ENCODE results near the gene NISCH. TPM values are rescaled to one million over a fixed set of nuclear protein-coding genes. Genes with fewer than 3 reads are reported as not detected.

Gene NISCH
- total RNA-seq, 1 experiment from 2014 or later, result 85.0 TPM

DNA sequence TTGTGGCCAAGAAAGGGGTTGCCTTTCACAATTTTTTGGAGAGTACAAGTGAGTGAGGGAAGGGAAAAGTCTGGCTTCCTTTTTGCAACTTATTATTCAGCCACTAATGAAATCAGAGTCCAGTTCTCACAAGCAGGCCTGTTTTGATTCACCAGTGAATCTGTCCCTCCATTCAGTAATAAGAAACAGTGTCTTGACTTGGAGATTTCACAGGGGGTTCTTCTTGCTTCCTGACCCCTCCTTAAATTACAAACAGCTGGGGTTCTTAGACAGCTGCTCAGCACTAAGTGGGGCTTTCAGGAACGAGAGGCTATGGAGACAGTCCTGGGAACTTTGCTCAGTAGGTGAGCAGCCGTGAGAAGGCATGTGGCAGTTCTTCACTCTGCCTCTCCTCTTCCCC is 35.0 kb upstream of the NISCH start (continued):
- TF ChIP-seq GRHL2 (CRISPR knock-in tag; IDR thresholded peaks at IDR 0.05; ENCODE audit: insufficient replicate concordance, severe bottlenecking) (no peak), NFATC4 (CRISPR knock-in tag; IDR thresholded peaks at IDR 0.05) (no peak), KAT7 (CRISPR knock-in tag; IDR thresholded peaks at IDR 0.05; ENCODE audit: borderline replicate concordance) (no peak)

DNA sequence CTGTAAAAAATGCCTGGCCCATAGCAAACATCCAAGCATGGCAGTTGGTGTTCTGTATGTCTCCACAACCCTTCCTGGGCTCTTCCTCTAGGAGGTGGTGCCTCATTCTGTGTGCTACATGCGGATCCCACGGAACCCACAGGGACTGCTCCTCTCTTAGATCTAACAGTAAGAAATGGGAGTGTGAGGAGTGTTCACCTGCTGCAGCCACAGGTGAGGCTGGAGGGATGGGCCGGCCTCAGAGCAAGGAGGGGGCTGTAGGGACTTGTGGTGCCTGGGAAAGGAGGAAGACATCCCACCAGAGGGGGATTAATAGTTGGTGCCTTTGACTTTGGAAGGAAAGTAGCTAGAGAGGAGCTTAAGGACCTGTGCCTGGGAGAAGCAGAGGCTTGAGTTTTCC is 32.7 kb upstream of the NISCH start:
- no peak for ATAC-seq
- peaks cover 12% of the 10 kb centered on the region for H3K4me1 Mint-ChIP-seq
- ChIA-PET CTCF (interaction anchor here (0.9 to 1.3 kb wide), 2 partner anchors 24 to 34 kb away, joined by 3 to 4 read pairs; no protein-coding TSS in a partner anchor), POLR2A (no interaction called here)
- no peak overlapping the region for H3K4me3 Mint-ChIP-seq
- TF ChIP-seq, protein P1, sequence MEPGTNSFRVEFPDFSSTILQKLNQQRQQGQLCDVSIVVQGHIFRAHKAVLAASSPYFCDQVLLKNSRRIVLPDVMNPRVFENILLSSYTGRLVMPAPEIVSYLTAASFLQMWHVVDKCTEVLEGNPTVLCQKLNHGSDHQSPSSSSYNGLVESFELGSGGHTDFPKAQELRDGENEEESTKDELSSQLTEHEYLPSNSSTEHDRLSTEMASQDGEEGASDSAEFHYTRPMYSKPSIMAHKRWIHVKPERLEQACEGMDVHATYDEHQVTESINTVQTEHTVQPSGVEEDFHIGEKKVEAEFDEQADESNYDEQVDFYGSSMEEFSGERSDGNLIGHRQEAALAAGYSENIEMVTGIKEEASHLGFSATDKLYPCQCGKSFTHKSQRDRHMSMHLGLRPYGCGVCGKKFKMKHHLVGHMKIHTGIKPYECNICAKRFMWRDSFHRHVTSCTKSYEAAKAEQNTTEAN (CRISPR knock-in tag; IDR thresholded peaks at IDR 0.05), result no peak
- TF ChIP-seq, protein P2, sequence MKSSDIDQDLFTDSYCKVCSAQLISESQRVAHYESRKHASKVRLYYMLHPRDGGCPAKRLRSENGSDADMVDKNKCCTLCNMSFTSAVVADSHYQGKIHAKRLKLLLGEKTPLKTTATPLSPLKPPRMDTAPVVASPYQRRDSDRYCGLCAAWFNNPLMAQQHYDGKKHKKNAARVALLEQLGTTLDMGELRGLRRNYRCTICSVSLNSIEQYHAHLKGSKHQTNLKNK (CRISPR knock-in tag; IDR thresholded peaks at IDR 0.05), result no peak
- TF ChIP-seq NR2C2 (CRISPR knock-in tag; IDR thresholded peaks at IDR 0.05) (no peak), MXD4 (CRISPR knock-in tag; IDR thresholded peaks at IDR 0.05; ENCODE audit: borderline replicate concordance) (no peak), CBFB (CRISPR knock-in tag; IDR thresholded peaks at IDR 0.05; ENCODE audit: low read depth) (no peak), ELF4 (CRISPR knock-in tag; IDR thresholded peaks at IDR 0.05; ENCODE audit: low read depth) (no peak), CREM (CRISPR knock-in tag; IDR thresholded peaks at IDR 0.05) (no peak), TEAD1 (CRISPR knock-in tag; IDR thresholded peaks at IDR 0.05) (no peak), ZNF219 (CRISPR knock-in tag; IDR thresholded peaks at IDR 0.05; ENCODE audit: borderline replicate concordance) (no peak), JAZF1 (CRISPR knock-in tag; IDR thresholded peaks at IDR 0.05) (no peak), OVOL2 (CRISPR knock-in tag; IDR thresholded peaks at IDR 0.05; ENCODE audit: borderline replicate concordance) (no peak), ESRRA (CRISPR knock-in tag; IDR thresholded peaks at IDR 0.05; ENCODE audit: borderline replicate concordance) (no peak)
- TF ChIP-seq, protein P3, sequence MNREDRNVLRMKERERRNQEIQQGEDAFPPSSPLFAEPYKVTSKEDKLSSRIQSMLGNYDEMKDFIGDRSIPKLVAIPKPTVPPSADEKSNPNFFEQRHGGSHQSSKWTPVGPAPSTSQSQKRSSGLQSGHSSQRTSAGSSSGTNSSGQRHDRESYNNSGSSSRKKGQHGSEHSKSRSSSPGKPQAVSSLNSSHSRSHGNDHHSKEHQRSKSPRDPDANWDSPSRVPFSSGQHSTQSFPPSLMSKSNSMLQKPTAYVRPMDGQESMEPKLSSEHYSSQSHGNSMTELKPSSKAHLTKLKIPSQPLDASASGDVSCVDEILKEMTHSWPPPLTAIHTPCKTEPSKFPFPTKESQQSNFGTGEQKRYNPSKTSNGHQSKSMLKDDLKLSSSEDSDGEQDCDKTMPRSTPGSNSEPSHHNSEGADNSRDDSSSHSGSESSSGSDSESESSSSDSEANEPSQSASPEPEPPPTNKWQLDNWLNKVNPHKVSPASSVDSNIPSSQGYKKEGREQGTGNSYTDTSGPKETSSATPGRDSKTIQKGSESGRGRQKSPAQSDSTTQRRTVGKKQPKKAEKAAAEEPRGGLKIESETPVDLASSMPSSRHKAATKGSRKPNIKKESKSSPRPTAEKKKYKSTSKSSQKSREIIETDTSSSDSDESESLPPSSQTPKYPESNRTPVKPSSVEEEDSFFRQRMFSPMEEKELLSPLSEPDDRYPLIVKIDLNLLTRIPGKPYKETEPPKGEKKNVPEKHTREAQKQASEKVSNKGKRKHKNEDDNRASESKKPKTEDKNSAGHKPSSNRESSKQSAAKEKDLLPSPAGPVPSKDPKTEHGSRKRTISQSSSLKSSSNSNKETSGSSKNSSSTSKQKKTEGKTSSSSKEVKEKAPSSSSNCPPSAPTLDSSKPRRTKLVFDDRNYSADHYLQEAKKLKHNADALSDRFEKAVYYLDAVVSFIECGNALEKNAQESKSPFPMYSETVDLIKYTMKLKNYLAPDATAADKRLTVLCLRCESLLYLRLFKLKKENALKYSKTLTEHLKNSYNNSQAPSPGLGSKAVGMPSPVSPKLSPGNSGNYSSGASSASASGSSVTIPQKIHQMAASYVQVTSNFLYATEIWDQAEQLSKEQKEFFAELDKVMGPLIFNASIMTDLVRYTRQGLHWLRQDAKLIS (CRISPR knock-in tag; IDR thresholded peaks at IDR 0.05; ENCODE audit: borderline replicate concordance), result no peak
- TF ChIP-seq, protein P4, sequence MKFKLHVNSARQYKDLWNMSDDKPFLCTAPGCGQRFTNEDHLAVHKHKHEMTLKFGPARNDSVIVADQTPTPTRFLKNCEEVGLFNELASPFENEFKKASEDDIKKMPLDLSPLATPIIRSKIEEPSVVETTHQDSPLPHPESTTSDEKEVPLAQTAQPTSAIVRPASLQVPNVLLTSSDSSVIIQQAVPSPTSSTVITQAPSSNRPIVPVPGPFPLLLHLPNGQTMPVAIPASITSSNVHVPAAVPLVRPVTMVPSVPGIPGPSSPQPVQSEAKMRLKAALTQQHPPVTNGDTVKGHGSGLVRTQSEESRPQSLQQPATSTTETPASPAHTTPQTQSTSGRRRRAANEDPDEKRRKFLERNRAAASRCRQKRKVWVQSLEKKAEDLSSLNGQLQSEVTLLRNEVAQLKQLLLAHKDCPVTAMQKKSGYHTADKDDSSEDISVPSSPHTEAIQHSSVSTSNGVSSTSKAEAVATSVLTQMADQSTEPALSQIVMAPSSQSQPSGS (CRISPR knock-in tag; IDR thresholded peaks at IDR 0.05; ENCODE audit: borderline replicate concordance, low read depth), result no peak
- TF ChIP-seq, protein P5, sequence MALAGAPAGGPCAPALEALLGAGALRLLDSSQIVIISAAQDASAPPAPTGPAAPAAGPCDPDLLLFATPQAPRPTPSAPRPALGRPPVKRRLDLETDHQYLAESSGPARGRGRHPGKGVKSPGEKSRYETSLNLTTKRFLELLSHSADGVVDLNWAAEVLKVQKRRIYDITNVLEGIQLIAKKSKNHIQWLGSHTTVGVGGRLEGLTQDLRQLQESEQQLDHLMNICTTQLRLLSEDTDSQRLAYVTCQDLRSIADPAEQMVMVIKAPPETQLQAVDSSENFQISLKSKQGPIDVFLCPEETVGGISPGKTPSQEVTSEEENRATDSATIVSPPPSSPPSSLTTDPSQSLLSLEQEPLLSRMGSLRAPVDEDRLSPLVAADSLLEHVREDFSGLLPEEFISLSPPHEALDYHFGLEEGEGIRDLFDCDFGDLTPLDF (CRISPR knock-in tag; IDR thresholded peaks at IDR 0.05), result no peak
- TF ChIP-seq, protein P6, sequence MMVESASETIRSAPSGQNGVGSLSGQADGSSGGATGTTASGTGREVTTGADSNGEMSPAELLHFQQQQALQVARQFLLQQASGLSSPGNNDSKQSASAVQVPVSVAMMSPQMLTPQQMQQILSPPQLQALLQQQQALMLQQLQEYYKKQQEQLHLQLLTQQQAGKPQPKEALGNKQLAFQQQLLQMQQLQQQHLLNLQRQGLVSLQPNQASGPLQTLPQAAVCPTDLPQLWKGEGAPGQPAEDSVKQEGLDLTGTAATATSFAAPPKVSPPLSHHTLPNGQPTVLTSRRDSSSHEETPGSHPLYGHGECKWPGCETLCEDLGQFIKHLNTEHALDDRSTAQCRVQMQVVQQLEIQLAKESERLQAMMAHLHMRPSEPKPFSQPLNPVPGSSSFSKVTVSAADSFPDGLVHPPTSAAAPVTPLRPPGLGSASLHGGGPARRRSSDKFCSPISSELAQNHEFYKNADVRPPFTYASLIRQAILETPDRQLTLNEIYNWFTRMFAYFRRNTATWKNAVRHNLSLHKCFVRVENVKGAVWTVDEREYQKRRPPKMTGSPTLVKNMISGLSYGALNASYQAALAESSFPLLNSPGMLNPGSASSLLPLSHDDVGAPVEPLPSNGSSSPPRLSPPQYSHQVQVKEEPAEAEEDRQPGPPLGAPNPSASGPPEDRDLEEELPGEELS (CRISPR knock-in tag; IDR thresholded peaks at IDR 0.05), result no peak
- TF ChIP-seq, protein P7, sequence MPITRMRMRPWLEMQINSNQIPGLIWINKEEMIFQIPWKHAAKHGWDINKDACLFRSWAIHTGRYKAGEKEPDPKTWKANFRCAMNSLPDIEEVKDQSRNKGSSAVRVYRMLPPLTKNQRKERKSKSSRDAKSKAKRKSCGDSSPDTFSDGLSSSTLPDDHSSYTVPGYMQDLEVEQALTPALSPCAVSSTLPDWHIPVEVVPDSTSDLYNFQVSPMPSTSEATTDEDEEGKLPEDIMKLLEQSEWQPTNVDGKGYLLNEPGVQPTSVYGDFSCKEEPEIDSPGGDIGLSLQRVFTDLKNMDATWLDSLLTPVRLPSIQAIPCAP (CRISPR knock-in tag; IDR thresholded peaks at IDR 0.05), result no peak
- TF ChIP-seq, protein P8, sequence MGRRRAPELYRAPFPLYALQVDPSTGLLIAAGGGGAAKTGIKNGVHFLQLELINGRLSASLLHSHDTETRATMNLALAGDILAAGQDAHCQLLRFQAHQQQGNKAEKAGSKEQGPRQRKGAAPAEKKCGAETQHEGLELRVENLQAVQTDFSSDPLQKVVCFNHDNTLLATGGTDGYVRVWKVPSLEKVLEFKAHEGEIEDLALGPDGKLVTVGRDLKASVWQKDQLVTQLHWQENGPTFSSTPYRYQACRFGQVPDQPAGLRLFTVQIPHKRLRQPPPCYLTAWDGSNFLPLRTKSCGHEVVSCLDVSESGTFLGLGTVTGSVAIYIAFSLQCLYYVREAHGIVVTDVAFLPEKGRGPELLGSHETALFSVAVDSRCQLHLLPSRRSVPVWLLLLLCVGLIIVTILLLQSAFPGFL (CRISPR knock-in tag; IDR thresholded peaks at IDR 0.05; ENCODE audit: borderline replicate concordance), result no peak
- no peaks in the 10 kb centered on the region for H3K9me3 Mint-ChIP-seq
- no peaks in the 10 kb centered on the region for H3K36me3 Mint-ChIP-seq
- H3K27me3 Mint-ChIP-seq (ENCODE audit: low read depth), result no peaks in the 10 kb centered on the region
- DNase-seq (ENCODE audit: low spot score), result no peak
- H3K27ac Mint-ChIP-seq, result no peak overlapping the region
